Tibial nerve (tissue), 4 donors: ENCODE data around the gene TRIM69. TPM values are rescaled to one million over a fixed set of nuclear protein-coding genes. Genes with fewer than 3 reads are reported as not detected.
A peak's percentile ranks its signal among the peaks of the same experiment; 100 is the strongest.
"Not testable (repeated sequence)": the region's sequence is repeated elsewhere in the genome, so short reads cannot be mapped to it uniquely, and the experiment has no call there.

Experiments
- DNase-seq, 2 donors: peaks; one replicate each; pipeline ENCODE4 v3.0.0-alpha.2; 2019; ENCODE audit warnings: low spot score in 2 of 2
- H3K27ac ChIP-seq, 4 donors: fragments of 200-600 bp; sonication (generic) in 3 of 4; one replicate each; pipeline ENCODE4 v1.5.1; 2017 to 2019; ENCODE audit warnings: mild to moderate bottlenecking in 1 of 4
- H3K27me3 ChIP-seq, 2 donors: fragments of 200-600 bp; sonication (generic) in 1 of 2; one replicate each; pipeline versions ENCODE4 v1.5.1 to v1.6.0; 2017 to 2019
- H3K36me3 ChIP-seq, 3 donors: fragments of 200-600 bp; sonication (generic); one replicate each; pipeline ENCODE4 v1.5.1; 2018 to 2019
- H3K4me1 ChIP-seq, 4 donors: fragments of 200-600 bp; sonication (generic) in 3 of 4; one replicate each; pipeline ENCODE4 v1.5.1; 2017 to 2019
- H3K4me3 ChIP-seq, 4 donors: fragments of 200-600 bp; sonication (generic) in 3 of 4; one replicate each; pipeline ENCODE4 v1.5.1; 2017 to 2019; ENCODE audit warnings: mild to moderate bottlenecking in 1 of 4, moderate library complexity in 1 of 4
- H3K9me3 ChIP-seq, 4 donors: fragments of 200-600 bp; sonication (generic) in 3 of 4; one replicate each; pipeline ENCODE4 v1.5.1; 2017 to 2019
- EP300 ChIP-seq, 2 donors: sonication (generic); formaldehyde crosslinking; IDR thresholded peaks; one replicate each; pipeline ENCODE4 v1.6.1; 2017; ENCODE audit warnings: antibody characterized with exemption in 2 of 2, mild to moderate bottlenecking in 1 of 2
- POLR2A ChIP-seq, 2 donors: fragments of 450-650 bp; IDR thresholded peaks; one replicate each; pipeline ENCODE4 v1.6.1; 2017; ENCODE audit warnings: antibody characterized with exemption in 2 of 2, mild to moderate bottlenecking in 2 of 2, moderate library complexity in 2 of 2
- WGBS, 2 donors: methylation state at CpG; one replicate each; pipeline ENCODE4 v1.1.5; 2018; 5-methylcytosine and 5-hydroxymethylcytosine counted together
- total RNA-seq, 4 donors: library from RNA; depleted of rRNA; stranded (reverse); fragments of >200 nt; gene quantifications; one replicate each; pipeline ENCODE4 v1.1.0, GENCODE V29; 2016
- TF ChIP-seq, protein P1 (sequence below), 5 experiments: fragments of 200-600 bp in 3 of 5; fragments of 450-650 bp in 2 of 5; sonication (generic) in 3 of 5; IDR thresholded peaks; one replicate each; pipeline ENCODE4 v1.5.1; 2016 to 2019; ENCODE audit warnings: antibody characterized with exemption in 5 of 5, mild to moderate bottlenecking in 3 of 5, moderate library complexity in 2 of 5

The TRIM69 gene
- total RNA-seq, 4 donors from 2014 or later = 11.7 to 27.1 (median 19.3) TPM

DNA sequence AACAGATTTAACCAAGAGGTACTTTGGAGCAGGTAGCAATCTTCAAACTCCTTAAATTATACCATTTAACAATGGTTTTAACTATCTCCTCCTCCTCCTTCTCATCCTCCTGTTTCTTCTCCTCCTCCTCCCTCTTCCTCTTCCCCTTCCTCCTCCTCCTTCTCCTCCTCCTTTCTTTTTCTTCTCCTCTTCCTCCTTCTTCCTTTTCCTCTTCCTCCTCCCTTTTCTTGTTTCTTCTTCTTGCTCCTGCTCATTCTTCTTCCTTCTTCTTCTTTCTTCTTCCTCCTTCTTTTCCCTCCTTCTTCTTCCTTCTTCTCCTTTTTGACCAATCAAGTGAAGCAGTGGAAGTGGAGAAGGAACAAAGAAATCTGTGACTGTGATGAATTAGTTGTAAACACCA, 39.3 kb upstream of the TRIM69 start:
- no peaks in the 10 kb centered on the region for H3K27me3 ChIP-seq
- peaks cover 0 to 23% (median 0%) of the 10 kb centered on the region in 4 donors for H3K9me3 ChIP-seq
- no peak overlapping the region for H3K27ac ChIP-seq
- no peak for DNase-seq
- TF ChIP-seq EP300 (IDR thresholded peaks at IDR 0.05) (no peak), POLR2A (IDR thresholded peaks at IDR 0.05) (no peak)
- TF ChIP-seq, protein P1, sequence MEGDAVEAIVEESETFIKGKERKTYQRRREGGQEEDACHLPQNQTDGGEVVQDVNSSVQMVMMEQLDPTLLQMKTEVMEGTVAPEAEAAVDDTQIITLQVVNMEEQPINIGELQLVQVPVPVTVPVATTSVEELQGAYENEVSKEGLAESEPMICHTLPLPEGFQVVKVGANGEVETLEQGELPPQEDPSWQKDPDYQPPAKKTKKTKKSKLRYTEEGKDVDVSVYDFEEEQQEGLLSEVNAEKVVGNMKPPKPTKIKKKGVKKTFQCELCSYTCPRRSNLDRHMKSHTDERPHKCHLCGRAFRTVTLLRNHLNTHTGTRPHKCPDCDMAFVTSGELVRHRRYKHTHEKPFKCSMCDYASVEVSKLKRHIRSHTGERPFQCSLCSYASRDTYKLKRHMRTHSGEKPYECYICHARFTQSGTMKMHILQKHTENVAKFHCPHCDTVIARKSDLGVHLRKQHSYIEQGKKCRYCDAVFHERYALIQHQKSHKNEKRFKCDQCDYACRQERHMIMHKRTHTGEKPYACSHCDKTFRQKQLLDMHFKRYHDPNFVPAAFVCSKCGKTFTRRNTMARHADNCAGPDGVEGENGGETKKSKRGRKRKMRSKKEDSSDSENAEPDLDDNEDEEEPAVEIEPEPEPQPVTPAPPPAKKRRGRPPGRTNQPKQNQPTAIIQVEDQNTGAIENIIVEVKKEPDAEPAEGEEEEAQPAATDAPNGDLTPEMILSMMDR (IDR thresholded peaks at IDR 0.05) = no peak
- no peaks in the 10 kb centered on the region for H3K36me3 ChIP-seq
- no peak overlapping the region for H3K4me3 ChIP-seq
- H3K4me1 ChIP-seq = no peaks in the 10 kb centered on the region

DNA sequence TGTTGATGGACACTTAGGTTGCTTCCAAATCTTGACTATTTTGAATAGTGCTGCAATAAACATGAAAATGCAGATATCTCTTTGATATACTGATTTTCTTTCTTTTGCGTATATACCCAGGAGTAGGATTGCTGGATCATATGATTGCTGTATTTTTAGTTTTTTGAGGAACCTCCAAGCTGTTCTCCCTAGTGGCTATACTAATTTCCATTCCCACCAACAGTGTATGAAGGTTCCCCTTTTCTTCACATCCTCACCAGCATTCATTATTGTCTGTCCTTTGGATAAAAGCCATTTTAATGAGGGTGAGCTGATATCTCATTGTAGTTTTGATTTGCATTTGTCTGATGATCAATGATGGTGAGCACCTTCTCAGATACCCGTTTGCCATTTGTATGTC, 37.7 kb upstream of the TRIM69 start:
- peaks cover 0 to 32% (median 0%) of the 10 kb centered on the region in 4 donors for H3K9me3 ChIP-seq
- WGBS, 2 donors = 84 to 87% methylated on average over 2 of the region's 2 CpGs
- H3K4me1 ChIP-seq = no peaks in the 10 kb centered on the region
- H3K4me3 ChIP-seq = no peak overlapping the region
- H3K36me3 ChIP-seq = no peaks in the 10 kb centered on the region
- H3K27ac ChIP-seq = no peak overlapping the region
- DNase-seq = no peak
- TF ChIP-seq EP300 (IDR thresholded peaks at IDR 0.05) (peak in 1 of 2 donors; percentile 14), POLR2A (IDR thresholded peaks at IDR 0.05) (no peak)
- TF ChIP-seq, protein P1 (IDR thresholded peaks at IDR 0.05) = no peak
- no peaks in the 10 kb centered on the region for H3K27me3 ChIP-seq

DNA sequence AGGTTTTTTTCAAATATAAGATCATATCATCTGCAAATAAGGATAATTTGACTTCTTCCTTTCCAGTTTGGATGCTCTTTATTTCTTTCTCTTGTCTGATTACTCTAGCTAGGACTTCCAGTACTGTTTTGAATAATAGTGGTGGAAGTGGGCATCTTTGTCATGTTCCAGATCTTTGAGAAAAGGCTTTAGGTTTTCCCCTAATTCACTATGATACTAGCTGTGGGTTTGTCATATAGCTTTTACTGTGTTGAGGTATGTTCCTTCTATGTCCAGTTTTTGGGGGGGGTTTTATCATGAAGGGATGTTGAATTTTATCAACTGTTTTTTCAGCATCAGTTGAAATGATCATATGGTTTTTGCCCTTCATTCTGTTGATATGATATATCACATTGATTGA, 35.7 kb upstream of the TRIM69 start:
- peaks cover 0 to 32% (median 0%) of the 10 kb centered on the region in 4 donors for H3K9me3 ChIP-seq
- not testable (repeated sequence) for H3K4me3 ChIP-seq, H3K27me3 ChIP-seq, H3K27ac ChIP-seq, DNase-seq, H3K4me1 ChIP-seq, H3K36me3 ChIP-seq

DNA sequence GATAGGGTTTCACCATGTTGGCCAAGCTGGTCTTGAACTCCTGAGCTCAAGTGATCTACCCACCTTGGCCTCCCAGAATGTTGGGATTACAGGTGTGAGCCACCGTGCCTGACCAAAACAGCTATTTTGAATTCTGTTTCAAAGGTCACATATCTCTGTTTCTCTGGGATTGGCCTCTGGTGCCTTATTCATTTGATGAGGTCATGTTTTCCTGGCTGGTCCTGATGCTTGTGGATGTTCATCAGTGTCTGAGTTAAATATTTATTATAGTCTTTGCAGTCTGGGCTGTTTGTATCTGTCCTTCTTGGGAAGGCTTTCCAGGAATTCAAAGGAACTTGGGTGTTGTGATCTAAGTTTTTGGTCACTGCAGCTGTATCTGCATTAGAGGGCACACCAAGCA, 30.3 kb upstream of the TRIM69 start:
- H3K36me3 ChIP-seq = no peaks in the 10 kb centered on the region
- H3K4me1 ChIP-seq = peaks cover 0 to 12% (median 8%) of the 10 kb centered on the region in 4 donors
- no peaks in the 10 kb centered on the region for H3K27me3 ChIP-seq
- no peak overlapping the region for H3K27ac ChIP-seq
- H3K9me3 ChIP-seq = peaks cover 0 to 19% (median 0%) of the 10 kb centered on the region in 4 donors
- WGBS, 2 donors = 79 to 93% methylated on average over 1 of the region's 1 CpG
- TF ChIP-seq POLR2A (IDR thresholded peaks at IDR 0.05) (no peak), EP300 (IDR thresholded peaks at IDR 0.05) (no peak)
- TF ChIP-seq, protein P1 (IDR thresholded peaks at IDR 0.05) = no peak
- DNase-seq = no peak
- no peak overlapping the region for H3K4me3 ChIP-seq

DNA sequence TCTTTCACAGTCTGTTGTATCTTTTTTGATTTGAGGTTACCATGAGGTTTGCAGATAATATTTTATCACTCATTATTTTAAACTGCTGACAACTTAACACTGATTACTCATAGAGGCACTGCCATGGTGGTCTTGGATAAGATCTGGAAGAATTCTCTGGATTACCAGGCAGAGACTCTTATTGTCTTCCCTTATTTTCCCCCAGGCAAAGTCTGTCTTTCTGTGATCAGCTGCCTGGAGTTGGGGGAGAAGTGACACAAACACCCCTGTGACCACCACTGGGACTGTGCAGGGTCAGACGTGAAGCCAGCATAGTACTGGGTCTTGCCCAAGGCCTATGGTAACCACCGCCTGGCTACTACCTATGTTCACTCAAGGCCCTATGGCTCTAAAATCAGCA, 29.9 kb upstream of the TRIM69 start:
- peaks cover 0 to 12% (median 8%) of the 10 kb centered on the region in 4 donors for H3K4me1 ChIP-seq
- H3K27me3 ChIP-seq = no peaks in the 10 kb centered on the region
- H3K36me3 ChIP-seq = no peaks in the 10 kb centered on the region
- DNase-seq = no peak
- peak overlapping the region in 1 of 4 donors; percentile 27 for H3K27ac ChIP-seq
- WGBS, 2 donors = 89 to 90% methylated on average over 2 of the region's 2 CpGs
- H3K4me3 ChIP-seq = no peak overlapping the region
- TF ChIP-seq, protein P1 (IDR thresholded peaks at IDR 0.05) = no peak
- TF ChIP-seq EP300 (IDR thresholded peaks at IDR 0.05) = no peak
- peaks cover 0 to 15% (median 0%) of the 10 kb centered on the region in 4 donors for H3K9me3 ChIP-seq
